OCI-LY1 (cell line): ENCODE measurements around the gene MXI1.
"Not testable (repeated sequence)": the region's sequence is repeated elsewhere in the genome, so short reads cannot be mapped to it uniquely, and the experiment has no call there.

Source experiments
- H2AFZ ChIP-seq: fragments of 200-600 bp; sonication (generic), shearing (Covaris generic); 2 replicates; pipeline ENCODE4 v1.6.0; 2014; ENCODE audit warnings: antibody characterized with exemption, mild to moderate bottlenecking, low read length
- H3F3A ChIP-seq: fragments of 200-600 bp; sonication (generic), shearing (Covaris generic); 2 replicates; pipeline ENCODE4 v1.6.0; 2014; ENCODE audit warnings: mild to moderate bottlenecking, antibody characterized with exemption, low read length, moderate library complexity; ENCODE audit not compliant: insufficient read depth
- H3K27ac ChIP-seq: fragments of 200-600 bp; sonication (generic); 2 replicates; pipeline ENCODE4 v1.5.1; 2014; ENCODE audit warnings: low read length, mixed run types, mild to moderate bottlenecking, low read depth; ENCODE audit not compliant: poor library complexity, severe bottlenecking
- H3K27me3 ChIP-seq: fragments of 200-600 bp; sonication (generic); 2 replicates; pipeline ENCODE4 v1.6.0; 2014; ENCODE audit warnings: antibody characterized with exemption, mild to moderate bottlenecking, low read length, moderate library complexity; ENCODE audit not compliant: insufficient read depth
- H3K36me3 ChIP-seq: fragments of 200-600 bp; sonication (generic); 2 replicates; pipeline ENCODE4 v1.6.1; 2014; ENCODE audit warnings: mild to moderate bottlenecking, antibody characterized with exemption, low read length, moderate library complexity, mixed read lengths; ENCODE audit not compliant: insufficient read depth
- H3K4me1 ChIP-seq: fragments of 200-600 bp; sonication (generic); 2 replicates; pipeline ENCODE4 v1.5.1; 2014; ENCODE audit warnings: mild to moderate bottlenecking, low read length, moderate library complexity; ENCODE audit not compliant: insufficient read depth, severe bottlenecking
- H3K4me2 ChIP-seq: fragments of 200-600 bp; sonication (generic), shearing (Covaris generic); 2 replicates; pipeline ENCODE4 v1.6.1; 2014; ENCODE audit warnings: low read length
- H3K4me3 ChIP-seq: fragments of 200-600 bp; sonication (generic); 2 replicates; pipeline ENCODE4 v1.5.1; 2014; ENCODE audit warnings: low read length, low read depth, mild to moderate bottlenecking, mixed read lengths; ENCODE audit not compliant: poor library complexity, severe bottlenecking
- H3K79me2 ChIP-seq: fragments of 200-600 bp; shearing (Covaris generic); 2 replicates; pipeline ENCODE4 v1.6.1; 2016; ENCODE audit warnings: mixed run types, low read length, mixed read lengths; ENCODE audit not compliant: insufficient read depth
- H3K9ac ChIP-seq: fragments of 200-600 bp; sonication (generic), shearing (Covaris generic); 2 replicates; pipeline ENCODE4 v1.6.1; 2014; ENCODE audit warnings: mild to moderate bottlenecking, low read length, mixed read lengths
- H3K9me2 ChIP-seq: fragments of 200-600 bp; sonication (generic), shearing (Covaris generic); 2 replicates; pipeline ENCODE4 v1.6.1; 2014; ENCODE audit warnings: low read depth, mild to moderate bottlenecking, low read length, mixed read lengths
- H3K9me3 ChIP-seq: fragments of 200-600 bp; shearing (Covaris generic); 2 replicates; pipeline ENCODE4 v1.6.1; 2014; ENCODE audit warnings: low read length, mixed read lengths
- H4K20me1 ChIP-seq: fragments of 200-600 bp; sonication (generic), shearing (Covaris generic); 2 replicates; pipeline ENCODE4 v1.6.0; 2016; ENCODE audit warnings: mild to moderate bottlenecking, low read length; ENCODE audit not compliant: insufficient read depth
- EZH2 ChIP-seq: fragments of 200-600 bp; sonication (generic), shearing (Covaris generic); IDR thresholded peaks from 2 replicates; pipeline ENCODE4 v1.8.0; 2017; ENCODE audit warnings: borderline replicate concordance, mixed run types, mild to moderate bottlenecking, antibody characterized with exemption, low read length, moderate library complexity, mixed read lengths
- TF ChIP-seq, protein P1 (sequence below): fragments of 200-600 bp; sonication (generic), shearing (Covaris generic); IDR thresholded peaks from 2 replicates; pipeline ENCODE4 v1.5.1; 2017; ENCODE audit warnings: mild to moderate bottlenecking, antibody characterized with exemption, low read length, moderate library complexity, mixed read lengths

MXI1 gene

DNA sequence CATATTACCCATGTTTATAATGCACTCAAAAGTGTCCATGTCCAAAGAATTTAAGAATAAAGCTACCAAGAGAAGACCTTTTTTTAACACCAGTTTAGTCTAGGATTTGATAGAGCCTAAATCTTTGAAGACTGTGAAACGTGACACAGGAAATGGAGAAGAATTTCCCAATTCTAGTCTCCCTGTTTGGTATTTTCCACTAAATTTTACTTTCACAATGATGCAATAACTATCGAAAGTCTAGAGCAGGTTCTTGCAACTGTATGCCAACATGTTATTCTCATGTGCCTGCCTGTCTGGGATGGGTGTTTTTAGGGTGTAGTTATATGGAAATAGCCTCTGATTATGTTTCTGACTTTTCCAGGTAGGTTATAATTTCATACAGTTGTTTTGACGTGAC lies 6.9 kb upstream of the MXI1 start:
- H3K27ac ChIP-seq, result no peak overlapping the region
- H3K27me3 ChIP-seq, result no peaks in the 10 kb centered on the region
- no peaks in the 10 kb centered on the region for H3F3A ChIP-seq
- H3K4me1 ChIP-seq, result no peaks in the 10 kb centered on the region
- H3K9me3 ChIP-seq, result no peaks in the 10 kb centered on the region
- no peaks in the 10 kb centered on the region for H4K20me1 ChIP-seq
- no peak overlapping the region for H3K9ac ChIP-seq
- H3K4me2 ChIP-seq, result no peak overlapping the region
- no peaks in the 10 kb centered on the region for H3K79me2 ChIP-seq
- no peak overlapping the region for H3K4me3 ChIP-seq
- TF ChIP-seq, protein P1, sequence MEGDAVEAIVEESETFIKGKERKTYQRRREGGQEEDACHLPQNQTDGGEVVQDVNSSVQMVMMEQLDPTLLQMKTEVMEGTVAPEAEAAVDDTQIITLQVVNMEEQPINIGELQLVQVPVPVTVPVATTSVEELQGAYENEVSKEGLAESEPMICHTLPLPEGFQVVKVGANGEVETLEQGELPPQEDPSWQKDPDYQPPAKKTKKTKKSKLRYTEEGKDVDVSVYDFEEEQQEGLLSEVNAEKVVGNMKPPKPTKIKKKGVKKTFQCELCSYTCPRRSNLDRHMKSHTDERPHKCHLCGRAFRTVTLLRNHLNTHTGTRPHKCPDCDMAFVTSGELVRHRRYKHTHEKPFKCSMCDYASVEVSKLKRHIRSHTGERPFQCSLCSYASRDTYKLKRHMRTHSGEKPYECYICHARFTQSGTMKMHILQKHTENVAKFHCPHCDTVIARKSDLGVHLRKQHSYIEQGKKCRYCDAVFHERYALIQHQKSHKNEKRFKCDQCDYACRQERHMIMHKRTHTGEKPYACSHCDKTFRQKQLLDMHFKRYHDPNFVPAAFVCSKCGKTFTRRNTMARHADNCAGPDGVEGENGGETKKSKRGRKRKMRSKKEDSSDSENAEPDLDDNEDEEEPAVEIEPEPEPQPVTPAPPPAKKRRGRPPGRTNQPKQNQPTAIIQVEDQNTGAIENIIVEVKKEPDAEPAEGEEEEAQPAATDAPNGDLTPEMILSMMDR, result no peak
- no peak for TF ChIP-seq EZH2
- H3K9me2 ChIP-seq, result no peaks in the 10 kb centered on the region
- no peaks in the 10 kb centered on the region for H3K36me3 ChIP-seq
- no peak overlapping the region for H2AFZ ChIP-seq

DNA sequence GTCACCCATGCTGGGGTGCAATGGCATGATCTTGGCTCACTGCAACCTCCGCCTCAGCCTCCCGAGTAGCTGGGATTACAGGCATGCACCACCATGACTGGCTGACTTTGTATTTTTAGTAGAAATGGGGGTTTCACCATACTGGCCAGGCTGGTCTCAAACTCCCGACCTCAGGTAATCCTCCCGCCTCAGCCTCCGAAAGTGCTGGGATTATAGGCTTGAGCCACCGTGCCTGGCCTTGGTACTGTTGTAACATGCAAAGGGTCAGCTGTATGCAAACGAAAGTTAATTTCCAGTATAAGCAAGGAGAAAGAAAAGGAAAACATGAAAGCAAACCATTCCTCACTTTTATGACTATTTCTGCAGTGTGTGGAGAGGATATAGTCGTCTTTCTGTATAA lies 6.4 kb upstream of the MXI1 start:
- H3K9me3 ChIP-seq, H3F3A ChIP-seq, H3K79me2 ChIP-seq, H3K4me1 ChIP-seq, H3K9me2 ChIP-seq, H3K27me3 ChIP-seq, H3K4me3 ChIP-seq, H3K9ac ChIP-seq, H4K20me1 ChIP-seq, H3K4me2 ChIP-seq, H3K36me3 ChIP-seq, H3K27ac ChIP-seq, H2AFZ ChIP-seq: not testable (repeated sequence)

DNA sequence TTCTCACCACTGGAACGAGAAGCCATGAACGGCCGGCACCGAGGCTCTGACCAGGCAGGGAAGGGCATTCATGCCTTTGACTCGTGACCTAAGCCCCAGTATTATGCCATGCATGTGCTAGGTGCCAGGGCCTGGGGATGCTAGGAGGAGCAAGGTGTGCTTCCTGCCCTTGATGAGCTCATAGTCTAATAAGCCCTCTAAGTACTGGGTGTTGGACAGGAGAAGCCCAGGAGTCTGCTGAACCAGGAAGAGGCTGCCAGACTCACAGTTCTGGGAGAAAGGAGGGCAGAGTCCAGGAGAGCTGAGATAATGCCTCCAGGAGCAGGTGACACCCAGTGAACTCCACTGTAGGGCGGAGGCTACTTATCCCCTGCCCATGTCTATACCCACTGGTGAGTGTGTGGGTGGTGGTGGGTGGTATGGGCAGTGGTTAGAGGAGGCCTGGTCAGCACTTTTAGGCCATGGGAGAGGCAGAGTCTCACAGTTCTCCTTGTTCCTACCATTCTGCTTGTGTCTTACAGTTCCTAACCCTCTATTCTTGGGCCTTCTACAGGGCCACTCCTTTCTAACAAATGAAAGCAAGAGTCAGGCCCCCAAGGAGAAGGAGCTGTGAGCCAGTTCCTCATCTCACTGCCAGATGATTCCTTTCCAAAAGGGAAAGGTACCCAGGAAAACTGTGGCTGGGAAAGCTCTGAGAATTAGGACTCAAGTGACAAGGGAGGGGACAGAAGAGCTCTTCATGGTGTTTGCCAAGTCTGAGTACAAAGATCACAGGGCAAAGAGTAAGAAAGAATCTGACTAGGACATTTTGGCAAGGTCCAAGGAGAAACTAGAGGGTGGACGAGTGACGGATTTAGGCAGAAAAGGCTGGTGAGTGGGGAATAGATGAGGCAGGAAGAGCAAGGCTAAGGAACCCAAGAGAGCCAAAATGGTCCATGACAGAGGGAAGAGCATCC lies 3.6 kb upstream of the MXI1 start:
- H3F3A ChIP-seq, result no peaks in the 10 kb centered on the region
- no peak overlapping the region for H2AFZ ChIP-seq
- TF ChIP-seq, protein P1, result no peak
- no peak for TF ChIP-seq EZH2
- H3K36me3 ChIP-seq, result no peaks in the 10 kb centered on the region
- H3K4me1 ChIP-seq, result peaks cover 9% of the 10 kb centered on the region
- H3K79me2 ChIP-seq, result no peaks in the 10 kb centered on the region
- no peak overlapping the region for H3K9ac ChIP-seq
- no peak overlapping the region for H3K4me3 ChIP-seq
- no peaks in the 10 kb centered on the region for H3K27me3 ChIP-seq
- H3K9me3 ChIP-seq, result no peaks in the 10 kb centered on the region
- H4K20me1 ChIP-seq, result no peaks in the 10 kb centered on the region
- H3K27ac ChIP-seq, result no peak overlapping the region
- no peak overlapping the region for H3K4me2 ChIP-seq
- no peaks in the 10 kb centered on the region for H3K9me2 ChIP-seq
